PFSK-1 (cell line): Measurements from ENCODE around the gene DICER1.

Experiments
- FOXP2 ChIP-seq: optimal IDR thresholded peaks from 2 replicates; pipeline ENCODE3; 2011; ENCODE audit warnings: borderline replicate concordance, control low read depth, inconsistent platforms; ENCODE audit not compliant: insufficient read depth; ENCODE audit errors: extremely low read length, extremely low read depth
- POLR2AphosphoS5 ChIP-seq: IDR thresholded peaks from 2 replicates; pipeline ENCODE4 v1.6.1; 2012; ENCODE audit warnings: low read depth, mild to moderate bottlenecking, control low read depth, low read length, moderate library complexity
- REST ChIP-seq, 2 experiments: IDR thresholded peaks; 2 replicates each; pipeline versions ENCODE4 v1.6.1 to v1.8.0; 2011 to 2012; ENCODE audit warnings: low read depth in 2 of 2, low read length in 2 of 2, control low read depth in 1 of 2, inconsistent platforms in 1 of 2, mild to moderate bottlenecking in 1 of 2, moderate library complexity in 1 of 2; ENCODE audit not compliant: insufficient read depth in 1 of 2
- SIN3A ChIP-seq: IDR thresholded peaks from 2 replicates; pipeline ENCODE4 v1.6.1; 2012; ENCODE audit warnings: mild to moderate bottlenecking, low read length, moderate library complexity, borderline replicate concordance; ENCODE audit not compliant: insufficient read depth
- TAF1 ChIP-seq: IDR thresholded peaks from 2 replicates; pipeline ENCODE4 v1.6.1; 2012; ENCODE audit warnings: low read length, control low read depth, borderline replicate concordance; ENCODE audit not compliant: insufficient read depth

The DICER1 gene

GRCh38 chr14:95185033-95185766 lies 27.9 kb upstream of the DICER1 start:
- TF ChIP-seq POLR2AphosphoS5, result no peak
- TF ChIP-seq TAF1, result no peak
- TF ChIP-seq FOXP2, result no peak
- no peak for TF ChIP-seq REST (IDR thresholded peaks at IDR 0.05; ENCODE audit: insufficient read depth in 1 of 2, low read depth in 2 of 2, low read length in 2 of 2)
- no peak for TF ChIP-seq SIN3A

- TF ChIP-seq FOXP2, result no peak
- TF ChIP-seq SIN3A, result no peak
- TF ChIP-seq REST (IDR thresholded peaks at IDR 0.05; ENCODE audit: insufficient read depth in 1 of 2, low read depth in 2 of 2, low read length in 2 of 2), result no peak
- no peak for TF ChIP-seq POLR2AphosphoS5
- TF ChIP-seq TAF1, result no peak
Measured at GRCh38 chr14:95184413-95184790, 27.1 kb upstream of the DICER1 start.

GRCh38 chr14:95183532-95184412 lies 26.4 kb upstream of the DICER1 start:
- TF ChIP-seq FOXP2 (no peak), POLR2AphosphoS5 (no peak), SIN3A (no peak), TAF1 (no peak), REST (IDR thresholded peaks at IDR 0.05; ENCODE audit: insufficient read depth in 1 of 2, low read depth in 2 of 2, low read length in 2 of 2) (no peak)

- TF ChIP-seq FOXP2 (no peak), REST (IDR thresholded peaks at IDR 0.05; ENCODE audit: insufficient read depth in 1 of 2, low read depth in 2 of 2, low read length in 2 of 2) (no peak), SIN3A (no peak), POLR2AphosphoS5 (no peak), TAF1 (no peak)
Measured at GRCh38 chr14:95183082-95183481, 25.8 kb upstream of the DICER1 start.
